MCF 10A (cell line): ENCODE data around the gene ARHGDIA. TPM values are rescaled to one million over a fixed set of nuclear protein-coding genes. Genes with fewer than 3 reads are reported as not detected.

ENCODE experiments used
- BruUV-seq: library from RNA; stranded (reverse); fragments of 400-500 nt; replicated peaks from 2 replicates; lab custom pipeline; 2021; lab: Mats Ljungman, UMichigan
- CTCF ChIA-PET: fragments of 300-600 bp; sonication (Branson Sonifier 250); formaldehyde crosslinking; extraction: SDS; loops from one replicate; lab custom pipeline; 2021; ENCODE audit warnings: antibody characterized with exemption, inconsistent platforms; lab: Yijun Ruan, JAX
- POLR2A ChIA-PET: fragments of 300-600, 350-650 bp; sonication (Branson Sonifier 250); formaldehyde crosslinking; extraction: SDS; loops from one replicate; lab custom pipeline; 2020; ENCODE audit warnings: antibody characterized with exemption, inconsistent platforms; lab: Yijun Ruan, JAX
- DNase-seq: peaks from one replicate; pipeline ENCODE4 v3.0.0-alpha.2; 2018; ENCODE audit not compliant: unreplicated experiment
- H3K27ac Mint-ChIP-seq: one replicate; pipeline ENCODE4 v1.8.0; 2022; ENCODE audit warnings: mild to moderate bottlenecking, low read depth, mixed read lengths; ENCODE audit not compliant: unreplicated experiment
- H3K27me3 Mint-ChIP-seq: one replicate; pipeline ENCODE4 v1.8.0; 2022; ENCODE audit warnings: mixed read lengths; ENCODE audit not compliant: insufficient read depth, unreplicated experiment
- H3K36me3 Mint-ChIP-seq: one replicate; pipeline ENCODE4 v1.8.0; 2022; ENCODE audit warnings: mild to moderate bottlenecking, moderate library complexity, mixed read lengths; ENCODE audit not compliant: insufficient read depth, unreplicated experiment
- H3K4me1 Mint-ChIP-seq: one replicate; pipeline ENCODE4 v1.8.0; 2022; ENCODE audit warnings: mixed read lengths; ENCODE audit not compliant: insufficient read depth, unreplicated experiment
- H3K4me3 Mint-ChIP-seq: one replicate; pipeline ENCODE4 v1.8.0; 2022; ENCODE audit warnings: mild to moderate bottlenecking, moderate library complexity, mixed read lengths; ENCODE audit not compliant: unreplicated experiment
- H3K9me3 Mint-ChIP-seq: one replicate; pipeline ENCODE4 v1.8.0; 2022; ENCODE audit warnings: mixed read lengths; ENCODE audit not compliant: unreplicated experiment
- CTCF ChIP-seq: fragments of 200-600 bp; IDR thresholded peaks from one replicate; pipeline ENCODE4 v1.8.0; 2022; ENCODE audit warnings: antibody characterized with exemption, mild to moderate bottlenecking; ENCODE audit not compliant: unreplicated experiment
- intact Hi-C: fragments of 100-400 bp; cut with micrococcal nuclease; formaldehyde crosslinking; loops from 2 replicates; pipeline ENCODE4 v1.14.1; 2022
- total RNA-seq: library from RNA; stranded (reverse); gene quantifications from 2 replicates; pipeline ENCODE4 v1.2.3, GENCODE V29; 2022

The ARHGDIA gene
- total RNA-seq, 1 experiment from 2014 or later = 271 TPM

- ChIA-PET POLR2A (interaction anchor here (0.6 to 3.8 kb wide), 7 partner anchors 7 to 67 kb away, joined by 3 to 27 read pairs (median 17); partner anchors contain the start of gene P4HB), CTCF (interaction anchor here (0.6 to 0.7 kb wide), 3 partner anchors 24 to 796 kb away, joined by 3 read pairs; no protein-coding TSS in a partner anchor)
- intact Hi-C loops = loop anchor here (10.0 kb wide), 1 partner anchor 46 kb away; the partner anchor contains the start of genes PCYT2 and SIRT7
- H3K4me3 Mint-ChIP-seq = peak overlapping the region; percentile 72
- TSS peak; percentile 56 for BruUV-seq
- peaks cover 19% of the 10 kb centered on the region for H3K4me1 Mint-ChIP-seq
- TF ChIP-seq CTCF = no peak
- H3K9me3 Mint-ChIP-seq = no peaks in the 10 kb centered on the region
- DNase-seq = peak; percentile 77
- peaks cover 77% of the 10 kb centered on the region for H3K36me3 Mint-ChIP-seq
- H3K27ac Mint-ChIP-seq = peak overlapping the region; percentile 69
- no peaks in the 10 kb centered on the region for H3K27me3 Mint-ChIP-seq
Observed at GRCh38 chr17:81868674-81869220, 2.4 kb downstream of the ARHGDIA start.

GRCh38 chr17:81867991-81868673, 3.0 kb downstream of the ARHGDIA start:
- H3K9me3 Mint-ChIP-seq = no peaks in the 10 kb centered on the region
- peaks cover 25% of the 10 kb centered on the region for H3K4me1 Mint-ChIP-seq
- H3K36me3 Mint-ChIP-seq = peaks cover 83% of the 10 kb centered on the region
- POLR2A ChIA-PET = interaction anchor here (0.6 to 3.0 kb wide), 5 partner anchors 18 to 164 kb away, joined by 3 to 21 read pairs (median 5); partner anchors contain the start of gene MCRIP1
- H3K27ac Mint-ChIP-seq = peak overlapping the region; percentile 28
- no peak for TF ChIP-seq CTCF
- BruUV-seq = no TSS peak
- peak; percentile 48 for DNase-seq
- CTCF ChIA-PET = no interaction called here
- no peaks in the 10 kb centered on the region for H3K27me3 Mint-ChIP-seq
- intact Hi-C loops = loop anchor here (10.0 kb wide), 1 partner anchor 47 kb away; the partner anchor contains the start of genes PCYT2 and SIRT7
- H3K4me3 Mint-ChIP-seq = peak overlapping the region; percentile 49

GRCh38 chr17:81867170-81867990, 3.8 kb downstream of the ARHGDIA start:
- ChIA-PET POLR2A (interaction anchor here (0.7 to 2.1 kb wide), 15 partner anchors 12 to 164 kb away, joined by 3 to 21 read pairs (median 4); partner anchors contain the start of genes MCRIP1 and MRPL12), CTCF (interaction anchor here (0.5 kb wide), 1 partner anchor 14 kb away, joined by 4 read pairs; no protein-coding TSS in a partner anchor)
- Mint-ChIP-seq H3K27ac (peak overlapping the region; percentile 28), H3K9me3 (no peaks in the 10 kb centered on the region), H3K36me3 (peaks cover 91% of the 10 kb centered on the region), H3K27me3 (no peaks in the 10 kb centered on the region), H3K4me3 (no peak overlapping the region), H3K4me1 (peaks cover 31% of the 10 kb centered on the region)
- intact Hi-C loops = loop anchor here (10.0 kb wide), 1 partner anchor 47 kb away; the partner anchor contains the start of genes PCYT2 and SIRT7
- peak; percentile 55 for DNase-seq
- BruUV-seq = no TSS peak
- TF ChIP-seq CTCF = no peak
